H7 (cell line): ENCODE results near the gene MED12L. TPM values are rescaled to one million over a fixed set of nuclear protein-coding genes. Genes with fewer than 3 reads are reported as not detected.

Experiments used
- DNase-seq: peaks from one replicate; pipeline ENCODE4 v3.0.0; 2012
- H3K27me3 ChIP-seq: 2 replicates; pipeline ENCODE4 v1.6.0; 2011; ENCODE audit warnings: mild to moderate bottlenecking, low read length; ENCODE audit not compliant: control insufficient read depth, insufficient read depth
- H3K36me3 ChIP-seq: replicated peaks from 2 replicates; pipeline ENCODE4 v1.5.1; 2011; ENCODE audit warnings: low read length; ENCODE audit not compliant: control insufficient read depth, insufficient read depth
- H3K4me3 ChIP-seq: 2 replicates; pipeline ENCODE4 v1.5.1; 2011; ENCODE audit warnings: low read depth, mild to moderate bottlenecking, control low read depth, low read length, moderate library complexity; ENCODE audit not compliant: insufficient read depth
- total RNA-seq: library from RNA; depleted of rRNA; stranded (reverse); fragments of >200 nt; shearing (Covaris generic); gene quantifications from 2 replicates; pipeline ENCODE4 v1.2.3, GENCODE V29; 2014

Gene MED12L
- total RNA-seq, 1 experiment from 2014 or later = 7.9 TPM

GRCh38 chr3:151431940-151432339, 346.5 kb downstream of the MED12L start:
- no peak for DNase-seq
- Histone ChIP-seq H3K36me3 (no peaks in the 10 kb centered on the region), H3K4me3 (no peak overlapping the region), H3K27me3 (no peaks in the 10 kb centered on the region)

GRCh38 chr3:151432616-151433372, 347.3 kb downstream of the MED12L start:
- Histone ChIP-seq H3K36me3 (no peaks in the 10 kb centered on the region), H3K4me3 (no peak overlapping the region)
- no peak for DNase-seq

GRCh38 chr3:151434151-151434890, 348.9 kb downstream of the MED12L start:
- no peaks in the 10 kb centered on the region for H3K36me3 ChIP-seq
- no peak for DNase-seq
- no peaks in the 10 kb centered on the region for H3K27me3 ChIP-seq
- H3K4me3 ChIP-seq = no peak overlapping the region

More at GRCh38 chr3:151432616-151433372, 347.3 kb downstream of the MED12L start:
- no peaks in the 10 kb centered on the region for H3K27me3 ChIP-seq

GRCh38 chr3:151436675-151437446, 351.4 kb downstream of the MED12L start:
- DNase-seq = no peak
- no peaks in the 10 kb centered on the region for H3K36me3 ChIP-seq

GRCh38 chr3:151437906-151438305, 352.4 kb downstream of the MED12L start:
- DNase-seq = no peak
- Histone ChIP-seq H3K27me3 (no peaks in the 10 kb centered on the region), H3K4me3 (no peak overlapping the region), H3K36me3 (no peaks in the 10 kb centered on the region)

More at GRCh38 chr3:151436675-151437446, 351.4 kb downstream of the MED12L start:
- no peak overlapping the region for H3K4me3 ChIP-seq
- H3K27me3 ChIP-seq = no peaks in the 10 kb centered on the region

GRCh38 chr3:151439652-151440125, 354.2 kb downstream of the MED12L start:
- no peaks in the 10 kb centered on the region for H3K27me3 ChIP-seq
- no peak overlapping the region for H3K4me3 ChIP-seq
- peak; percentile 38 for DNase-seq
- no peaks in the 10 kb centered on the region for H3K36me3 ChIP-seq

- Histone ChIP-seq H3K36me3 (no peaks in the 10 kb centered on the region), H3K4me3 (no peak overlapping the region), H3K27me3 (no peaks in the 10 kb centered on the region)
- no peak for DNase-seq
Observed at GRCh38 chr3:151440940-151441339, 355.5 kb downstream of the MED12L start.

- DNase-seq = no peak
- no peak overlapping the region for H3K4me3 ChIP-seq
- no peaks in the 10 kb centered on the region for H3K36me3 ChIP-seq
- no peaks in the 10 kb centered on the region for H3K27me3 ChIP-seq
Observed at GRCh38 chr3:151443583-151443982, 358.1 kb downstream of the MED12L start.

GRCh38 chr3:151445273-151446001, 360.0 kb downstream of the MED12L start:
- no peak for DNase-seq
- Histone ChIP-seq H3K36me3 (no peaks in the 10 kb centered on the region), H3K27me3 (no peaks in the 10 kb centered on the region), H3K4me3 (no peak overlapping the region)

- no peak for DNase-seq
- no peaks in the 10 kb centered on the region for H3K36me3 ChIP-seq
- no peak overlapping the region for H3K4me3 ChIP-seq
- no peaks in the 10 kb centered on the region for H3K27me3 ChIP-seq
Observed at GRCh38 chr3:151446002-151446340, 360.5 kb downstream of the MED12L start.

GRCh38 chr3:151452368-151452767, 366.9 kb downstream of the MED12L start:
- Histone ChIP-seq H3K27me3 (no peaks in the 10 kb centered on the region), H3K36me3 (no peaks in the 10 kb centered on the region), H3K4me3 (no peak overlapping the region)
- no peak for DNase-seq

GRCh38 chr3:151452841-151453240, 367.4 kb downstream of the MED12L start:
- Histone ChIP-seq H3K4me3 (no peak overlapping the region), H3K27me3 (no peaks in the 10 kb centered on the region), H3K36me3 (no peaks in the 10 kb centered on the region)
- no peak for DNase-seq

- Histone ChIP-seq H3K36me3 (no peaks in the 10 kb centered on the region), H3K27me3 (peaks cover 4% of the 10 kb centered on the region; the same call in 1 of the 2 replicates), H3K4me3 (no peak overlapping the region)
- no peak for DNase-seq
Observed at GRCh38 chr3:151456065-151456464, 370.6 kb downstream of the MED12L start.

GRCh38 chr3:151459358-151459757, 373.9 kb downstream of the MED12L start:
- H3K4me3 ChIP-seq = no peak overlapping the region
- H3K27me3 ChIP-seq = peaks cover 10% of the 10 kb centered on the region; the same call in 1 of the 2 replicates
- no peak for DNase-seq
- H3K36me3 ChIP-seq = no peaks in the 10 kb centered on the region
